ENCODE results near the gene FAM177B.

FAM177B gene

GRCh38 chr1:222736972-222737371 is at the start of gene FAM177B:
TSS of gene FAM177B (plus strand) at chr1:222737202. CDS start at chr1:222746546, 9,344 bp downstream.
- DNase-seq (ENCODE audit: low read depth) = peak; percentile 60
- H3K4me3 ChIP-seq (ENCODE audit: low read length) = no peak within 1 kb of the TSS
- TF ChIP-seq CTCF (IDR thresholded peaks at IDR 0.05; ENCODE audit: insufficient read depth, low read depth, low read length, missing control alignments) = no peak

- DNase-seq (ENCODE audit: low read depth) = no peak
- no peak for TF ChIP-seq CTCF (IDR thresholded peaks at IDR 0.05; ENCODE audit: insufficient read depth, low read depth, low read length, missing control alignments)
- H3K4me3 ChIP-seq (ENCODE audit: low read length) = no peak overlapping the region
Measured at GRCh38 chr1:222691016-222691415, 46.0 kb upstream of the FAM177B start.

- H3K4me3 ChIP-seq (ENCODE audit: low read length) = no peak overlapping the region
- no peak for DNase-seq (ENCODE audit: low read depth)
- TF ChIP-seq CTCF (IDR thresholded peaks at IDR 0.05; ENCODE audit: insufficient read depth, low read depth, low read length, missing control alignments) = no peak
Measured at GRCh38 chr1:222694927-222695326, 42.1 kb upstream of the FAM177B start.

GRCh38 chr1:222696741-222697140 is 40.3 kb upstream of the FAM177B start:
- no peak overlapping the region for H3K4me3 ChIP-seq (ENCODE audit: low read length)
- no peak for DNase-seq (ENCODE audit: low read depth)
- no peak for TF ChIP-seq CTCF (IDR thresholded peaks at IDR 0.05; ENCODE audit: insufficient read depth, low read depth, low read length, missing control alignments)

GRCh38 chr1:222697203-222697602 is 39.8 kb upstream of the FAM177B start:
- H3K4me3 ChIP-seq (ENCODE audit: low read length) = no peak overlapping the region
- TF ChIP-seq CTCF (IDR thresholded peaks at IDR 0.05; ENCODE audit: insufficient read depth, low read depth, low read length, missing control alignments) = no peak
- DNase-seq (ENCODE audit: low read depth) = peak; percentile 30

- TF ChIP-seq CTCF (IDR thresholded peaks at IDR 0.05; ENCODE audit: insufficient read depth, low read depth, low read length, missing control alignments) = no peak
- no peak for DNase-seq (ENCODE audit: low read depth)
- H3K4me3 ChIP-seq (ENCODE audit: low read length) = no peak overlapping the region
Measured at GRCh38 chr1:222697826-222698225, 39.2 kb upstream of the FAM177B start.

GRCh38 chr1:222702210-222702609 is 34.8 kb upstream of the FAM177B start:
- no peak for TF ChIP-seq CTCF (IDR thresholded peaks at IDR 0.05; ENCODE audit: insufficient read depth, low read depth, low read length, missing control alignments)
- DNase-seq (ENCODE audit: low read depth) = no peak
- H3K4me3 ChIP-seq (ENCODE audit: low read length) = no peak overlapping the region

All from epithelial cell of esophagus (primary cell).